Stimulated activated CD8-positive, alpha-beta memory T cell treated with anti-CD3 and anti-CD28 coated beads, Interleukin-2, amount 100 ng/mL, for 48 hours (primary cell): Measurements from ENCODE around the gene PYGB.

Source experiments
- DNase-seq, 2 donors: peaks; one replicate each; pipeline ENCODE4 v3.0.0-alpha.2; 2020; ENCODE audit warnings: low read depth in 2 of 2

The PYGB gene

GRCh38 chr20:25336561-25337422, 88.9 kb downstream of the PYGB start:
- DNase-seq = no peak

GRCh38 chr20:25338112-25339023, 90.5 kb downstream of the PYGB start:
- no peak for DNase-seq

GRCh38 chr20:25339608-25340007, 91.7 kb downstream of the PYGB start:
- no peak for DNase-seq

DNA sequence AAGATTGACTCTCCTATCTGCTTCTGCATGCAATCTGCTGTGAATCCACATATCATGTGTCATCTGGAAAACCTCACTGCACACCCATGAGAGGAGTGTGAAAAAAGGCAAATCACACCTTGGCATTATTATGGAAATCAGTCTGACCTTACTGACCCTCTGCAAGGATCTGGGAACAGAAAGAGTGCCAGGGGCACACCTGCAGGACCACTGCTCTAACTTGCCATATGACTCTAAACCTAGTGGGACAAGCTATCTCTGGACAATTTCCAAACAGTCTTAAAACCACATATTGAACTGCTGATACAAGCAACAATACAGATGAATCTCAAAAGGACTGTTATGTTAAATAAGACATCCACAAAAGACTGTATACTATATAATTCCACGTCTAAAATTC, 92.5 kb downstream of the PYGB start:
- no peak for DNase-seq

DNA sequence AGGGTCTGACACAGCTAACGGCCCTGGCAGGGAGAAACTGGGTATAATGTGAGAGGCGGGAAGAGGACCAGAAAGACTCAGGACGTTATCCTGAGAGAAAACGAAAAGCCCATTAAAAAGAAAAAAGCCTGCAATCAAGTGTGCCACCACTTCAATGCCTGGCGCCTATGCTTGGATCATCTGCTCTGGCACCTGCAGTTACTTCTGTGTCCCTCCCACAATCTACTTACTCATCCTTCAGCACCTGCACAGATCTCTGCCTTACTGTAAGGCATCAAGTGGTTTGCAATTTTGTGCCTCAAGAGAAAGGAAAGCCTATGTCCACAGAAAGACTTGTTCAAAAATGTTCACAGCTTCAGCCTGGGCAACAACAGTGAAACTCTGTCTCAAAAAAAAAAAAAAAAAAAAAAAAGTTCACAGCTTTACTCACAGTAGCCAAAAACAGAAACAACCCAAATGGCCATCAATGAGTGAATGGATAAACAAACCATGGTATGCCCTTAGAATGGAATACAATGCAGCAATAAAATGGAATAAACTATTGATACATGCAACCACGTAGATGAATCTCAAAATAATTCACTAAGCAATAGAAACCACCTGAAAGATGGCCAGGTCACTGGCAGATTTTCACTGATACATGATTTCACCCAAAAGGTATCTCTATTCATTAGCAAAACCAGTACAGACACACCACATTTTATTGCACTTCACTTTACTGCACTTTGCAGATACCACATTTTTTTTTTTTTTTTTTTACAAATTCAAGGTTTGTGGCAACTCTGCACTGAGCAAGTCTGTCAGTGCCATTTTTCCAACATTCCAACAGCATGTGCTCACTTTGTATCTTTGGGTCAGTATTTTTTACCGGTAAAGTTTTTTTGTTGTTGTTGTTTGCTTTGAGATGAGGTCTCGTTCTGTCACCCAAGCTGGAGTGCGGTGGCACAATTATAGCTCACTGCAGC, 94.1 kb downstream of the PYGB start:
- no peak for DNase-seq

DNA sequence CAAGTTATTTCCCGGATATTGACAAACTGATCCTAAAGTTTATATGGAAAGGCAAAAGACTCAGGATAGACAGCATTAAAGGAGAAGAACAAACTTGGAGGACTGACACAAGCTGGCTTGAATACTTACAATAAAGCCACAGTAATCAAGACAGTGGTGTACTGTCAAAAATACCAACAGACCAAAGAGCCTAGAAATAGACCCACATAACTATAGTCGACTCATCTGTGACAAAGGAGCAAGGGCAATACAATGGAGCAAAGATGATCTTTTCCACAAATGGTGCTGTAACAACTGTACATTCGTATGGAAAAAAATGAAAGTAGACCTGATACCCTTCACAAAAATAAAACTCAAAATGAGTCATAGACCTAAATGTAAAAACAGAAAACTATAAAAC, 96.7 kb downstream of the PYGB start:
- no peak for DNase-seq

DNA sequence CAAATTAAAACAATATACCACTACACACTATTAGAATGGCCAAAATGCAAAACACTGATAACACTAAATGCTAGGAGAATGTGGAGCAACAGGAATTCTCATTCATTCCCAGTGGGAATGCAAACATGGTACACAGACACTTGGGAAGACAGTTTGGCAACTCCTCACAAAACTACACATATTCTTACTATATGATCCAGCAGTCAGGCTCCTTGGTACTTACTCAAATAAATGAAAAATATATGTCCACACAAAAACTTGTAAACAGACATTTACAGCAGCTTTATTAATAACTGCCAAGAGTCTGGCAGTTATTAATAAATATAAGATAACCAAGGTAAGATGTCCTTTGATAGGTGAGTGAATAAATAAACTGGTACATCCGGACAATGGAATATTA, 97.8 kb downstream of the PYGB start:
- DNase-seq = no peak

- DNase-seq = no peak
Observed at GRCh38 chr20:25346349-25346748, 98.5 kb downstream of the PYGB start.
